SHP77 (cell line): Measurements from ENCODE around the gene MIX23.
"Not testable (repeated sequence)": the region's sequence is repeated elsewhere in the genome, so short reads cannot be mapped to it uniquely, and the experiment has no call there.

Source experiments
- DNase-seq, 2 experiments: peaks; one replicate each; lab custom pipeline; 2025; lab: John Stamatoyannopoulos, UW

MIX23 gene

DNA sequence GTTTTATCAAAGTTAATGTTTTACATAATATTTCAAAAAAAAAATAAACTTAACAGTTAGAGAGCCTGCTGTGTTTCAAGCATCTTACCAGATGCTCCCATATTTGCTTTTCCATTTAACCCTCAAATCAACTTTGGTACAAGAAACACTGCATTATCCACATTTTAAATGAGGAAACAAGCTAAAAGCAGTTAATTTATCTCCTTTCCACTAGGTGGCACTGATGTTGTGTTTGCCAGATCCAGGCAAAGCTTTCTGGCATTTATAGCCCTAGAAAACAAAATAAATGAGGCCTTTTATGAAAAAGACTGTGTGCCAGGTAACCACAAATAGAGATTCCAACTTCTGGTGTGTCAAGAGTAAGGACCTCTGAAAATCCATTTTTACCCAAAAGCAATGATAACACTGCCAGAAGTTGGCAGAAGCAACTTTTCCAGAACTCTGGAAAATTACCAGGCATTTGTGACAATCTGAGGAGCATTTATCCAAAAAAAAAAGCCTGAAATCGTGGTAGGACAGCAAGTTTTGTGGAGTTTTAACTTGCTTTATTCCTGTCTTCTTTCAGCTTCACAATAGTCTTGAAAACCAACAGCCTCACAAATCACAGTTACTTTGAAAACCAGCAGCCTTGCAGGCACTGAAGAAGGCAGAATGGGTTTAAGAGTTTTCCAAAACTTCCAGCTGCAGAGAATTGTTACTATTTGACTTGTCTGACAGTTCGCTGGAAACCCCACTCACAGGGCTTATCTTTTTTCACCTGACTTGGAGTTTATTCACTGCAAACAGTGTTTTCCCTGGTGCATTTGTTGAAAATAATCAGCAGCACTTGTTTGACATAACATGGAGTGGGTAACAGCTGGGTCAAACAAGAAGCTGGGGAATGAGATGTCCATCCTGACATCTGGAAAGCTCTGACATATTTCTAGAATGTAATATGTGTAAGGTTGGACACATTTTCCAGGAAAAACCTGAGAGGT, 10.1 kb upstream of the MIX23 start:
- peak; percentile 48 to 55 for DNase-seq

DNA sequence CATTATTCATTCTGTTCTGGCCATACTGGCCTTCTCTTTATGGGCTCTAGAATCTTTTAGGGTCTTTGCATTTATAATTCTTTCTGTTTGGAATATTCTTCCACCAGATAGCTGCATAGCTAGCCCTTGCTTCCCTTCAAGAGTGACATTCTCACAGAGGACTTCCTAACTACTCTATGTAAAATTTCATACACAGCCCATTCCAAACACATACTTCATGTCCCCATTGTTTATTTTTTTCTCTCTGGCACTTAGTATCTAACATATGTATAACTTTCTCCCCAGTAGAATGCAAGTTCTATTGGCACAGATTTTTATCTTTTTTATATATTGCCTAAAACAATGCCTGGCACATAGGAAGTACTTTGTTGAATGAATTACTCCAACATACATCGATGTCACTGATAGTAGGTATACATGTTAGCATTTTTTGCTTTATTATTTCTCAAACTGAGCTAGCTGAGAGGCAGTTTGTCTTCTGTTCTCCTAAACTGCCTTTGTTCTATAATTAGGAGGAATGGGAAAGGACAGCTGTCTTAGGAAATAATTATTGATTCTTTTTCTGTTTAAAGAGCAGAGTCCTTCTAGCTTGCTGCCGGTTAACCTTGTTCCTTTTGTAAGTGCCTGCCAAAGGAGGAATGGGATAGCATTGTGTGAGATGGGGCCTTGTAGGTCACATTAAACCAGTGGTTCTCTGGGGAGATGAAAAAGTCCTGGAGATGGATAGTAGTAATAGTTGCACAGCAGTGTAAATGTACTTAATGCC, 8.8 kb upstream of the MIX23 start:
- DNase-seq: no peak

DNA sequence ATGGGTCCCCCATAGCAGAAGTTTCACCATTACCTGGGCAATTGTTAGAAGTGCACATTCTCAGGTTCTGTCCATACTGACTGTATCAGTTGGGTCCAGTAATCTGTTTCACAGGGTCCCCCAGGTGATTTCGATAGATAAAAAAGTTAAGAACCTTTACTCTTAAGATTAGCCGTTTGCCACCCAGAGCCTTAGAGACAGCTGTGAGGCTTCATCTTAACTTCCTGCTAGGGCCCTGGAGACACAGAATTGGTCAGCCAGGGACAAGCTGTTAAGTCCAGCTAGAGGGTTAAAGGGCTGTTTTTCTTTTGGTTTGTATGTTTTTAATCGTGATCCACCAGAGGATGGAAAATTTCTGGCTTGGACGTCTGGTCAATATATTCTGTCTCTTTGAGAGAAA, 7.6 kb upstream of the MIX23 start:
- DNase-seq: no peak

DNA sequence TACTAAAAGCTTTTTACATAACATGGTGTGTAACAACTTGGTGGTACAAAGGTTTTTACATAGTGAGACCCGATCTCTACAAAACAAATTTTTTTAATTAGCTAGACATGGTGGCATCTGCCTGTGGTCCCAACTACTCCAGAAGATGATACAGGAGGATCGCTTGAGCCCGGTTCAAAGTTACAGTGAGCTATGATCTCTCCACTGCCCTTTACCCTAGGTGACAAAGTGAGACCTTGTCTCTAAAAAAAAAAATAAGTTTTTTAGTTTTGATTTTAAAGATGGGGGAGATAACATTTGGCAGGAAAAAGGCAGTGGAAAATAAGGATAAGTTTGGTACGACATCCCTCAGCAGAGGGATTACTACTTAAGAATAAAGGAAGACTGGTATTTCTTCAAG, 6.9 kb upstream of the MIX23 start:
- no peak for DNase-seq

DNA sequence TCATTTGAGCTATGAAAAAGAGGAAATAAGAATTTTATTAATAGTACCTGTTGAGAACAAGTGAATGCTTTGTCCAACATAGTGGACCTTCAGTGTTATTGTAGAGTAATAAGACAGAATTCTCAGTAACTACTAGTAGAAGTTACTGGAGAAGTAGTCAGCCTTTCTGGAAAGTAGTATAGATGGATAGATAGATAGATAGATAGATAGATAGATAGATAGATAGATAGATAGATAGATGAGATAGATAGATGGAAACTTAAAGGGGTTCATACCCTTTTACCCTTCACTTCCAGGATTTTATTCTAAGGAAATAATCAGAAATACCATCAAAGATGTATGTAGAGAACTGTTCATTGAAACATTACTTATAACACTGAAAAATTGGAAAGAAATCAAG, 6.2 kb upstream of the MIX23 start:
- DNase-seq: no peak

DNA sequence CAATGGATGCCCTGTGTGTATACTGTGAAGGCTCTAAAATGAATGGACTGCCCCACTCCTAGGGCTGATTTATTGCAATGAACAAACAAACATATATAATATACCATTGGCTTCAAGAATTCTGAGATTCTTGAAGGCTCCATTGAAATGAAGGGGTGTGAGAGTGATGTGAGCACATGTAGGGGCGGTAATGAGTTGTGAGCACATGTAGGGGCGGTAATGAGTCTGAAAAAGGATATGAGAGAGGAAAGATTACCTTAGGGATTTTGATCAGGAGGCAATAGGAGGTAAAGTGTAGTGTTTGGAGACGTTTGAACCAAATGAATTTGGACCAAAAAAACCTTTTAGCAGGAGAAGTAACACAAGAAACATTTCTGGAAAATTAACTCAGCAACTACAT, 4.7 kb upstream of the MIX23 start:
- DNase-seq: no peak

DNA sequence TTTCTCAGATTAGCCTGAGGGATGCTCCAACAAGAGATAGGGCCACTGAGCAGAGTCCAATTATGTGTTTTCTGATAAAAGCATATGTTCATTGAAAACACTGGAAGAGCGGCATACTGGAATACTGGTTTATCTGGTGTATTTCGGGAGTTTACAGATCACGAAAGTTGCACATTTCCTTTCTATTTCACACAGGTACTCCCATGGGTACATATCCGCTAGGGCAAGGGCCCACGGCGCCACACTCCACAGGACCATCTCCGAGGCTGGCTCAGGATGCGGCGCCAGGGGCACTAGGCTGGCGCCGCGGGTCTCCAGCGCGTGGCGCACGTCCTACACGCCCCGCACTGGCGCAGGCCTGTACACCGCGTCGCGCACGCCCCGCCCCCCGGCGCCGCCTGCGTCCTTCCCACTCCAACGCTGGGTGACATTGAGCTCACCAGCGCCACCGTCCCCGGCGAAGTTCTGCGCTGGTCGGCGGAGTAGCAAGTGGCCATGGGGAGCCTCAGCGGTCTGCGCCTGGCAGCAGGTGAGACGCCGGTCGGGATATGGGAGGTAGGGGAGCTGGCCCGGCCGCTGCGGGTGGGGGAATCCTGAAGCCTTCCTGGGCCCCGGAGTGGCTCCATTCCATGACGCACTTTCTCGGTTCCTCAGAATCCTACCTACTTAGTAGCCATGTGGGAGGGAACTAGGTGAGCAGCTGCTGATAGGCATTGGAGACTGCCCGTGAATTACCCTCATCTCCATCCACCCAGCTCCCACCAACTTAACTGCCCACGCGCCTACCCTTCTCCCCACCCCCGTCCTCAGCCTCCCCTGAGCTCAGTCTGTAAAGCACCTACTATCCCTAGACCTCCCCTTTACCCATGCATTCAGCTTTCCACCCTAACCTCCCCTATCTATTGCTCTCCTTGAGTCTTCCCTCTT, 1.0 kb upstream of the MIX23 start, which contains the start of gene FAM162A:
Gene FAM162A (plus strand): TSS at position 412 of the 927 bp plus-strand sequence. CDS start 84 bp downstream, at position 496.
- peak; percentile 90 to 95 for DNase-seq

DNA sequence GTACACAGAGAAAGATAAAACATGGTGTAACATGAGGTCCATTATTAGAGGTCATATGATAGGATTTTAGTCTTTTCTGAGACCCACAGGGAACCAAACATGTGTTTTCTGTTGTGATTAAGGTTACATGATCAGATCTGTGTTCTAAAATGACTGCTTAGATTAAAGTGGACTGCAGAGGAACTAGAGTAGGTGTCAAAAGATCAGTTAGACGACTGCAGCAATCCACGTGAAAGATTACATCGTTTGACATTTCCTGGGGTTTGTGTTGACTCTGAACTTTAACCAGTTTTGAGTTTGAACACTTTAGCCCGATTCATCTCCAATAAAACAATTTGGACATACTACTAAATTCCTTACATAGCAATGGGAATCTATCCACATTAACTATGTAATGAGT, 5.1 kb downstream of the MIX23 start:
- DNase-seq: no peak

DNA sequence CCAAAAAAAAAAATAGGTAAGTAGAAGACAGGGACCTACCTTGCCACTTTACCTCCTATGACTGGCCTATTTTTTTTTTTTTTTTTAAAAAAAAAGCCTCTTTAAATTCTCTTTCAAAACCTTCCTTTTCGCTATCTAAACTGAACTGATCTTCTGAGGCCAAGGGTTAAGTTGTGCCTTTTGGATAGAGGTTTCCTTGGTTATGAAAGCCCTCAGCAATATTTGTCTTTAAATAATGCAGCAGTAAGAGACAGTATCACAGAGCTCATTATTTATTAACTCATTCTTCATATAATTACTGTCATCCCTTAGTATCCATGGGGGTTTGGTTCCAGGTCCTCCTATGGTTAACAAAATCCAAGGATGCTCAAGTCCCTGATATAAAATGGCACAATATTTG, 9.0 kb downstream of the MIX23 start:
- DNase-seq: no peak

DNA sequence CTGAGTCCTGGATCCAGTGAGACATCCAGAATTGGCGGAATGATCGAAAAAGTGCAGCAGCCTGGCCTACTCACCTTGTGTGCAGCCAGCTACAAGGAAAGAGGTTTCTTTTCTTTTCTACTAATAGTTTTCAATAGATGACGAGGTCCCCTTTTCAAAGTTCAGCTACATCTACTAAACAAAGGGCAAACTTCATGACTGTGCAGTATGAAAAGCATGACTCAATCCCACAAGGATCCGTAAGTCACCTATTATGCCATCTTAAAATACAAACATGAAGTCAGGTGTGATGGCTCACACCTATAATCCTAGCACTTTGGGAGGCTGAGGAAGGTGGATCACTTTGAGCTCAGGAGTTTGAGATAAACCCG, 16.7 kb downstream of the MIX23 start:
- no peak for DNase-seq

DNA sequence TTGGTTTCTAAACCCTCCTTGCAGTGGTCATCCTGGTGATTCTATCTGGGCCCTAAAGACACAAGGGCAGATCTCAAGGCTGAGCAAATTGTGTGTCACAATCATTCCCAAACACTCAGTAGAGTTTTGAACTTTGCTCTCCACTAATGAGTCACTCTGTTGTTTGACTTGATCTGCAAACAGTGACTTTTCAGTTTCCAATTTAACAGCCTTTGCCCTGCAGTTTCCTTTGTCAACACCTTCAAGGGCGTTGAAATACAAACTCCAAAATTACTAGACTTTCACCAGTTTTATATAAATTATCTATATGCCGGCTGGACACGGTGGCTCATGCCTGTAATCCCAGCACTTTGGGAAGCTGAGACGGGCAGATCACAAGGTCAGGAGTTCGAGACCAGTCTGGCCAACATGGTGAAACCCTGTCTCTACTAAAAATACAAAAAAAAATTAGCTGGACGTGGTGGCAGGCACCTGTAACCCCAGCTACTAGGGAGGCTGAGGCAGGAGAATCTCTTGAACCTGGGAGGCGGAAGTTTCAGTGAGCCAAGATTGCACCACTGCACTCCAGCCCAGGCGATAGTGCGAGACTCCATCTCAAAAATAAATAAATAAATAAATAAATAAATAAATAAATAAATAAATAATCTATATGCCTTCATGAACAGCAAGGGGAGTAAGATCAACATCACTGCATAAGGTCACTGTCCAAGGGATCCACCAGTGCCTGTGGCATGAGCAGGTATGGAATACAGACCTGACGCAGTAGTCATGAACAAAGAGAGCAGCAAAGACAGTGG, 17.3 kb downstream of the MIX23 start:
- not testable (repeated sequence) for DNase-seq

DNA sequence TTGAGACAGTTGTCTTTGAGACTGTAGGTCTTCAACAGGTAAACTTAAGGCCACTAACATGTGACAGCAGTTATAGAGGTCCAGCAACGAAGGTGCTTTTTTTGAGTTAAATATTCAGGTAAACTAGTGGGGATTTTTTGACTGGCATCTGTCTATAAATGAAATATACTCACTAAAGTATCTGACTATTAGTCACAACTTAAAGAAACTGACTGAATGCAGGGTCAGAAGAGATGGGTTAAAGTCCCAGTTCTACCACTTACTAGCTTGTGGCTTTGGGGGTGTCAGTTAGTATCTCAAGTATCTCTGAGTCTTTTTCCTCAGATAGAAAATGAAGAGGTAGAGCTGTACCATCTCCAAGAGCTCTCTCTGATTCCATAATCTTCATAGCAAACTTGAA, 18.0 kb downstream of the MIX23 start:
- no peak for DNase-seq

DNA sequence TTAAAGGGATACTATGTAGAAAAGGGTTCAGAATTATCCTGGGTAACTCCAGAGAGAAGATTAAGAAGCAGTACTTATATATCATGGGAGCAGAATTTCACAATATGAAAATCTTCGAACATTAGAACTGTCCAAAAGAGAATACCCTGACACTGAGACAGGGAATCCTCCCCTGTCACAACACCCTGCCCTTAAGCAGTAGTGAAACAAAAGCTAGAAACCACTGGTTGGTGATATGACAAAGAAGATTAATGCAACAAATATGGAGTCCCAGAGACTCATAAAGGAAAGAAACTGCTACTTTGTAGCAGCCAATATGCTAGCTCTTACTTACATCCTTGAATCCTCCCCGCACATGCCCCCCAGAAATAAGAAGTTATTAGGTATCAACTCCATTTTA, 18.5 kb downstream of the MIX23 start:
- DNase-seq: no peak

DNA sequence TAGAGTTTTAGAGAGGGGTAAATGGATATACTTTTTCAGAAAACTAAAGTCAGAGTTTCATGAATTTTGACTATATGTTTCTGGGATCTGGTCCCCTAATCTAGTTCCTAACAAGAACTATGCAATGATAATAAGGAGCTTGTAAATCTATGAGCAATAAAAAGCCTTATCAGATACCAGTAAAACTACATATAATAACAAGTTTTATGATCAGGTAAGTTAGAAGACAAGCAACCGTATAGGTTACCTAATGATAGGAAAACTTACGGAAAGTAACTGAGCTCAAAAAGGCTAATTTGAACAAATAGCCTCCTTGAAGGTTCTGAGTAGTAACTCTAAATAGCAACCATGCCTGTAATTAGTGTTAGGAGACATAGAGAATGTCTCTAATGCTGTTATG, 21.0 kb downstream of the MIX23 start:
- DNase-seq: no peak

DNA sequence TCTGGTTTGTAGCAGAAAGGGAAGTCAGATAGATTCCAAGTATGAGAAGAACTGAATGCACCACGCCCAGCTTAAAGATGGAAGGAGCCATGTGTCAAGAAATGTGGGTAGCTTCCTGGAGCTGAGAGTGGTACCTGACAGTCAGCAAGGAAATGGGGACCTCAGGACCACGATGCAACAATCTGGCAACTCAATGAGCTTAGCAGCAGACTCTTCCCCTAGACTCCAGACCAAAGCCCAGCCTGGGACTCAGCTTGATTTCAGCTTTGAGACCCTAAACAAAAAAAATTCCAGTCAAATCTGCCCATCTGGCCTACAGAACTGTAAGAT, 24.4 kb downstream of the MIX23 start:
- DNase-seq: no peak

DNA sequence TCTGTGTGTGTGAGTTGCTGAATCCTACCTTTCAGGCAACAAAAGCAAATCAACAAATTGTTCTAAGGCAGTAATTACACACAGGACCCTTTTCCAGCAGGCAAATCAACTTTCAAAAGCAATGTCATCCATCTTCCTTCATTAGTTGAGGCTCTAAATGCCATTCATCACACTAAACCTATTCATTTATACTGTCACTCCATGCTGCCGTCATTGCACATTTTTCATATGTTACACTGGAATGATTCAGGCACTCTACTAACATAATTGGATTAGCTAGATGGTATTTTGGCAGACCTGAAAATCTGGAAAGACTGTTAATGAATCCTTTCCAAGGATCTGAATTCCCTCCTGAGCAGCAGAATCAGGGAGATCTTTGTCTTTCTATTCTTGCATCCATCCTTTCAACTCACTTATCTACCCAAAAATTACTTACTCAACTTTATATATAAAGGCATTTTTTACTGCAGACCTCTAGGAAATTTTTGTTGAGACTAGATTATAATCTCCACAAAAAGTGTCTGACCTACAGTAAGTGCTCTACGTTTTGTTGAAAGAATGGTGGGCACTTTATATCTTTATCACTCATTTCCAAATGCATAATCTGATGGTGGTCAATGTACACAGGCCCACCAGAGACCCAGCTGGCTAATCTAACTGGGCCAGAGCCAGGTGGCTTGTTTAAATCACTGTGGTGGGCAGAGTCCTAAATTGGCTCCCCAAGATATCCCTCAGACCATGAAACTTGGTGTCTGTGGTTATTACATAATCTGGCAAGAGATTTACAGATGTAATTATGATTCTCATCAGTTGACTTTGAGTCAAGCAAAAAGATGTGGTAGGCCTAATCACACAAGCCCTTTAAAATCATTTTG, 25.0 kb downstream of the MIX23 start:
- no peak for DNase-seq

DNA sequence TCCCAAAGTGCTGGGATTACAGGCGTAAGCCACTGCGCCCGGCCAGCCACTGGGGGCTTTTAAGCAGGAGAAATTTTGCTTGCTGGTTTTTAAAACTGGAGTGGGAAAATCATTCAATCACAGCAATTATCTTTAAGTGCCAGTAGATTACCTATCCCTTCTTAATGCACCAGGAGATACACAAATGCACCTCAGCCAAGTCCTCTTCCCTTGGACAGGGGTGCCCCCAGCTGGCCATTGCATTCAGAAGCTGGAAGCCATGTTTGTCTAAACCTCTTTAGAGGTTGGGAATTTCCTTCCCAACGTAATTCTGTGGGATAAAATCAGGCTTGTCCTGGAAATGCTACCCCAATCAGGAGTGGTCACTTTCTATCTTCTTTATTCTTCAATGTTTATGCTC, 26.6 kb downstream of the MIX23 start:
- DNase-seq: peak; percentile 7 to 19

DNA sequence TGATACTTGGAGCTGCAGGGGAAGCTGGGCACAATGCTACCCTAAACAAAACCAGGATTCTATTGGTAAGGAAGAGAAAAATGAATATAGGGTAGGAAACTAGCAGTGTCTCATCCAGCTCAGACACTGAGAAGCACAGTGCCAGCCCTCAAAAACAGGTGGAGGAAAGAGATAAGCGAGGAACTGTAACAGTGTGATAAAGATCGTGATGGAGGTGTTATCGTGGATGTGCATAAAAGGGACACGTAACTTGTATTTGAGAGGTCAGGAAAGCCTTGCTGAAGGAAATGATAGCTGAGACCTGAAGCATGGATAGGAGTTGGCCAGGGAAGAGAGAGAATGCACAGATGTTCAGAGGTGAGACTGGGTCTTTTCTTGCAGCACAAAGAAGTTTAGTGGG, 27.4 kb downstream of the MIX23 start:
- no peak for DNase-seq

DNA sequence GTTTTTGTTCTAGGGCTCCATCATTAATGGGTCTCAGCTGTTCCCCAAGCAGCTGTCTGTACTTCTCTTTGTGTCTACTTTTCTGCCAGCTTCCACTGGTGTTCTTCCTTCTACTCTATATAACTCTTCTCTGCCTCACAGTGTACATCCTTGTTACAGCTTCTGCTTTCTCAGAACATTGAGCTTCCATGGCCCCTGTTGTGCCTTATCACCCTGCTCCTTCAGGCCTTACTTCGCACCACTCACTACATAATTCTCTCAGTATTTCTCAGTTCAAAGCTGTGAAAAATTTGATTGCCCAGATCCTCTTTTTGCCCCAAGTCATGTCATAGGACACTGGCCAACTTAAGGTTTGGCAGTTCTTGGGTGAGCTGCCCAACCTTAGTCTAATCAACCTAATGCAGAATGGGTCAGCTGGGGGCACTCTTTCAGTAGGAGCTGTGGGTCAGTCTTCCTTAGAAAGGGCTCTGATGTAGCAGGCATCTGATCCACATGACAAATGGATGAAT, 29.1 kb downstream of the MIX23 start:
- DNase-seq: no peak

DNA sequence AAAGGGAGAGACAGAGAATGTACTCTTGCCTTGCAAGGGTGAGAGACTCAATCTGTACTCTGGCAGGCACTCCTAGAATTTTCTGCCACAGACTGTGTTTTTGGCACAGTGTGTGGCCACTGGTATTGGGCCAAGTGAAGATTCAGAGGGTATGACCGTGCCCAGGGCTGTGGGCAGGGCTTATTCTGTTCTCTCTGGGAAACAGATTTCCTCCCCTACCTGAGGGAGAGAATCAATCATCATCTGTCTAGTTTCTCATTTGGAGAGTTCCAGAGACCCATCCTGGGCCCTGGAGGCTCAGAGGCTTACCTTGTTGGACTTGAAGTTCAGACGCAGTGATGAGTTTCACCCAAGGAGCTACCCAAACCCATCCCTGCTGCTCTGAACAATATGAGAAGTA, 29.8 kb downstream of the MIX23 start:
- no peak for DNase-seq
